H9 (cell line): ENCODE measurements around the gene SPAG6. TPM values are rescaled to one million over a fixed set of nuclear protein-coding genes. Genes with fewer than 3 reads are reported as not detected.

Experiments used
- DNase-seq: peaks from one replicate; pipeline ENCODE4 v3.0.0-alpha.2; 2017
- H2AFZ ChIP-seq: one replicate; pipeline ENCODE4 v1.6.1; 2013; ENCODE audit warnings: mild to moderate bottlenecking, low read length, control low read depth, moderate library complexity
- H2AK5ac ChIP-seq: 2 replicates; pipeline ENCODE4 v1.6.1; 2013; ENCODE audit warnings: low read length, control low read depth, mixed read lengths; ENCODE audit not compliant: insufficient read length
- H2BK120ac ChIP-seq: one replicate; pipeline ENCODE4 v1.6.1; 2013; ENCODE audit warnings: low read depth, mild to moderate bottlenecking, low read length, control low read depth, inconsistent platforms; ENCODE audit not compliant: poor library complexity, severe bottlenecking
- H2BK12ac ChIP-seq: 2 replicates; pipeline ENCODE4 v1.6.1; 2013; ENCODE audit warnings: low read length, control low read depth, mixed read lengths, low read depth; ENCODE audit not compliant: insufficient read length
- H2BK15ac ChIP-seq: 2 replicates; pipeline ENCODE4 v1.6.1; 2013; ENCODE audit warnings: low read depth, low read length, control low read depth
- H2BK20ac ChIP-seq: one replicate; pipeline ENCODE4 v1.6.1; 2013; ENCODE audit warnings: low read depth, mild to moderate bottlenecking, low read length, control low read depth, inconsistent platforms; ENCODE audit not compliant: poor library complexity, severe bottlenecking
- H2BK5ac ChIP-seq: 2 replicates; pipeline ENCODE4 v1.6.1; 2013; ENCODE audit warnings: low read length, control low read depth, mixed read lengths; ENCODE audit not compliant: insufficient read length
- H3K14ac ChIP-seq: 2 replicates; pipeline ENCODE4 v1.6.1; 2013; ENCODE audit warnings: low read length, control low read depth; ENCODE audit not compliant: insufficient read depth
- H3K18ac ChIP-seq: 2 replicates; pipeline ENCODE4 v1.6.1; 2013; ENCODE audit warnings: low read depth, mild to moderate bottlenecking, mixed read lengths, low read length, control low read depth; ENCODE audit not compliant: insufficient read length
- H3K23ac ChIP-seq: 2 replicates; pipeline ENCODE4 v1.6.1; 2013; ENCODE audit warnings: low read length, control low read depth, mixed read lengths, low read depth; ENCODE audit not compliant: insufficient read length
- H3K23me2 ChIP-seq: 2 replicates; pipeline ENCODE4 v1.6.1; 2013; ENCODE audit warnings: low read depth, mild to moderate bottlenecking, mixed read lengths, low read length, control low read depth; ENCODE audit not compliant: insufficient read length, poor library complexity, severe bottlenecking
- H3K27ac ChIP-seq: 2 replicates; pipeline ENCODE4 v1.5.1; 2013; ENCODE audit warnings: low read length, control low read depth, mixed read lengths, low read depth; ENCODE audit not compliant: insufficient read length
- H3K27me3 ChIP-seq: 2 replicates; pipeline ENCODE4 v1.6.1; 2013; ENCODE audit warnings: low read length, control low read depth, inconsistent platforms; ENCODE audit not compliant: insufficient read depth
- H3K4ac ChIP-seq: 2 replicates; pipeline ENCODE4 v1.6.1; 2013; ENCODE audit warnings: low read depth, mild to moderate bottlenecking, control low read depth, inconsistent platforms, low read length, moderate library complexity
- H3K4me1 ChIP-seq: 2 replicates; pipeline ENCODE4 v1.6.1; 2013; ENCODE audit warnings: low read length, control low read depth, inconsistent platforms; ENCODE audit not compliant: insufficient read depth
- H3K4me2 ChIP-seq: 2 replicates; pipeline ENCODE4 v1.6.1; 2013; ENCODE audit warnings: low read length, control low read depth, mixed read lengths; ENCODE audit not compliant: insufficient read length, insufficient read depth
- H3K56ac ChIP-seq: 2 replicates; pipeline ENCODE4 v1.6.1; 2013; ENCODE audit warnings: low read depth, mild to moderate bottlenecking, mixed read lengths, low read length, control low read depth; ENCODE audit not compliant: insufficient read length
- H3K79me1 ChIP-seq: 2 replicates; pipeline ENCODE4 v1.6.1; 2013; ENCODE audit warnings: low read depth, mild to moderate bottlenecking, moderate library complexity, low read length, control low read depth, inconsistent platforms; ENCODE audit not compliant: insufficient read depth, poor library complexity, severe bottlenecking
- H3K79me2 ChIP-seq: 2 replicates; pipeline ENCODE4 v1.6.1; 2013; ENCODE audit warnings: low read length, control low read depth, inconsistent platforms; ENCODE audit not compliant: insufficient read depth
- H3K9ac ChIP-seq: 2 replicates; pipeline ENCODE4 v1.6.1; 2013; ENCODE audit warnings: low read length, control low read depth, mixed read lengths; ENCODE audit not compliant: insufficient read length; ENCODE audit errors: extremely low read depth
- H3K9me3 ChIP-seq: one replicate; pipeline ENCODE4 v1.6.1; 2013; ENCODE audit warnings: low read depth, low read length, inconsistent platforms; ENCODE audit not compliant: control insufficient read depth
- H3T11ph ChIP-seq: one replicate; pipeline ENCODE4 v1.6.1; 2013; ENCODE audit warnings: mild to moderate bottlenecking, low read length, control low read depth, inconsistent platforms
- H4K20me1 ChIP-seq: one replicate; pipeline ENCODE4 v1.6.1; 2013; ENCODE audit not compliant: control insufficient read depth, insufficient read length, insufficient read depth
- H4K5ac ChIP-seq: 2 replicates; pipeline ENCODE4 v1.6.1; 2013; ENCODE audit warnings: low read depth, mild to moderate bottlenecking, mixed read lengths, low read length, control low read depth; ENCODE audit not compliant: insufficient read length
- H4K8ac ChIP-seq: replicated peaks from 2 replicates; pipeline ENCODE4 v1.6.1; 2013; ENCODE audit warnings: low read length, control low read depth, mixed read lengths, low read depth; ENCODE audit not compliant: insufficient read length
- H4K91ac ChIP-seq: 2 replicates; pipeline ENCODE4 v1.6.1; 2013; ENCODE audit warnings: low read depth, mild to moderate bottlenecking, moderate library complexity, mixed read lengths, low read length, control low read depth; ENCODE audit not compliant: insufficient read length
- H3K27ac Mint-ChIP-seq, 3 experiments: 2 replicates in 2 of 3; 3 replicates in 1 of 3; pipeline ENCODE4 v1.8.0; 2020 to 2021; ENCODE audit warnings: mixed read lengths in 3 of 3, mild to moderate bottlenecking in 1 of 3, moderate library complexity in 1 of 3
- H3K27me3 Mint-ChIP-seq: 2 replicates; pipeline ENCODE4 v1.8.0; 2021; ENCODE audit warnings: low read depth, mild to moderate bottlenecking, moderate library complexity, mixed read lengths
- H3K36me3 Mint-ChIP-seq, 3 experiments: 2 replicates in 2 of 3; 3 replicates in 1 of 3; pipeline ENCODE4 v1.8.0; 2020 to 2021; ENCODE audit warnings: low read depth in 3 of 3, mixed read lengths in 3 of 3; ENCODE audit not compliant: insufficient read depth in 1 of 3
- H3K4me1 Mint-ChIP-seq, 2 experiments: 2 replicates each; pipeline ENCODE4 v1.8.0; 2020; ENCODE audit warnings: mixed read lengths in 2 of 2
- H3K4me3 Mint-ChIP-seq, 2 experiments: 2 replicates in 1 of 2; 3 replicates in 1 of 2; pipeline ENCODE4 v1.8.0; 2020 to 2021; ENCODE audit warnings: mild to moderate bottlenecking in 2 of 2, mixed read lengths in 2 of 2, moderate library complexity in 1 of 2
- H3K9me3 Mint-ChIP-seq, 2 experiments: 2 replicates in 1 of 2; 3 replicates in 1 of 2; pipeline ENCODE4 v1.8.0; 2020; ENCODE audit warnings: mild to moderate bottlenecking in 2 of 2, mixed read lengths in 2 of 2, moderate library complexity in 1 of 2
- WGBS: extraction: QIAGEN DNeasy Blood & Tissue Kit; methylation state at CpG from one replicate; pipeline ENCODE4 v1.1.7; 2013; ENCODE audit warnings: missing lambda C conversion rate, low lambda C conversion rate, mixed read lengths; ENCODE audit not compliant: insufficient read length; ENCODE audit errors: extremely low coverage; 5-methylcytosine and 5-hydroxymethylcytosine counted together
- total RNA-seq: library from RNA; stranded (reverse); gene quantifications from 2 replicates; pipeline ENCODE4 v1.2.1, GENCODE V29; 2021
- TF ChIP-seq, protein P1 (sequence below): fragments of 200-600 bp; sonication (generic); conservative IDR thresholded peaks from 3 replicates; pipeline ENCODE4 v1.8.0; 2021; ENCODE audit warnings: antibody characterized with exemption, mild to moderate bottlenecking

Gene SPAG6
- total RNA-seq, 1 experiment from 2014 or later, result 0.24 TPM

DNA sequence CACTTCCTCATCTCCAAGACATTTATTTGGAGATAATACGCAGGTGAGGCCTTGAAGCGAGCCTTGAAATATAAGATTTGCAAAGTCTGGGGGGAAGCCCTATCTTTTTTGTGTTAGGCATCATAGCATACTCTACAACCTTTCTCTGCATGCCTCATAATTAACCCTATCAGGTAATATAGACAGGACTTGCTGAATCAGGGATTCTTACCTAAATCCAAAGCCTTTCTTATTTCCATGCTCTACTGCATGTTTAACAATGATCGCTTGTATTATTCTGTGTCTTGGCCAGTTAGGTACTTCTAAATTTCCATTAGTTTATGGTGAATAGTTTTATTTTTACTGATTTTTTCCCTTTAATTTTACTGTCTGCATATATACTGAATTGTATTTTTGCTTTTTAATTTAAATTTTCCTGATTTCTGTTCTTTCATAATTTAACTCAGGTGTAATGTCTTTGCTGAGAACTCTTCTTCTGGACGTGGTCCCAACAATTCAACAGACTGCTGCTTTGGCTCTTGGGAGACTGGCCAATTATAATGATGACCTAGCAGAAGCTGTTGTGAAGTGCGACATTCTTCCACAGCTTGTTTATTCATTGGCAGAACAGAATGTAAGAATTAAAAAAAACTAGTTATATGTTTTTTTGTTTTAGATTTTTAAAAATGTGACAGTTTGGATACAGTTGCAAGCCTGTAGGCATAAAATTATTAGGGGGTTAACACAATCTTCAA, 19.3 kb downstream of the SPAG6 start:
- no peak overlapping the region for H2BK12ac ChIP-seq
- no peak overlapping the region for H3K27ac ChIP-seq
- no peak overlapping the region for H4K91ac ChIP-seq
- H4K20me1 ChIP-seq, result no peaks in the 10 kb centered on the region
- no peak overlapping the region for H4K5ac ChIP-seq
- no peak overlapping the region for H4K8ac ChIP-seq
- no peak overlapping the region for H3K14ac ChIP-seq
- no peak overlapping the region for H3K9ac ChIP-seq
- TF ChIP-seq, protein P1, sequence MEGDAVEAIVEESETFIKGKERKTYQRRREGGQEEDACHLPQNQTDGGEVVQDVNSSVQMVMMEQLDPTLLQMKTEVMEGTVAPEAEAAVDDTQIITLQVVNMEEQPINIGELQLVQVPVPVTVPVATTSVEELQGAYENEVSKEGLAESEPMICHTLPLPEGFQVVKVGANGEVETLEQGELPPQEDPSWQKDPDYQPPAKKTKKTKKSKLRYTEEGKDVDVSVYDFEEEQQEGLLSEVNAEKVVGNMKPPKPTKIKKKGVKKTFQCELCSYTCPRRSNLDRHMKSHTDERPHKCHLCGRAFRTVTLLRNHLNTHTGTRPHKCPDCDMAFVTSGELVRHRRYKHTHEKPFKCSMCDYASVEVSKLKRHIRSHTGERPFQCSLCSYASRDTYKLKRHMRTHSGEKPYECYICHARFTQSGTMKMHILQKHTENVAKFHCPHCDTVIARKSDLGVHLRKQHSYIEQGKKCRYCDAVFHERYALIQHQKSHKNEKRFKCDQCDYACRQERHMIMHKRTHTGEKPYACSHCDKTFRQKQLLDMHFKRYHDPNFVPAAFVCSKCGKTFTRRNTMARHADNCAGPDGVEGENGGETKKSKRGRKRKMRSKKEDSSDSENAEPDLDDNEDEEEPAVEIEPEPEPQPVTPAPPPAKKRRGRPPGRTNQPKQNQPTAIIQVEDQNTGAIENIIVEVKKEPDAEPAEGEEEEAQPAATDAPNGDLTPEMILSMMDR, result no peak
- Mint-ChIP-seq H3K27me3 (no peaks in the 10 kb centered on the region; the same call in 1 of the 2 replicates), H3K27ac (no peak overlapping the region), H3K36me3 (no peaks in the 10 kb centered on the region), H3K9me3 (no peaks in the 10 kb centered on the region), H3K4me1 (no peaks in the 10 kb centered on the region), H3K4me3 (no peak overlapping the region)
- H2BK5ac ChIP-seq, result no peak overlapping the region
- no peaks in the 10 kb centered on the region for H3K4me1 ChIP-seq
- H3K4ac ChIP-seq, result no peak overlapping the region
- no peak overlapping the region for H3K18ac ChIP-seq
- H3K79me2 ChIP-seq, result no peaks in the 10 kb centered on the region
- no peak overlapping the region for H2AFZ ChIP-seq
- no CpG with 5 or more reads among the region's 5 CpGs for WGBS
- no peak overlapping the region for H2BK120ac ChIP-seq
- H3K9me3 ChIP-seq, result no peaks in the 10 kb centered on the region
- H3T11ph ChIP-seq, result no peak overlapping the region
- no peak overlapping the region for H3K23ac ChIP-seq
- H3K79me1 ChIP-seq, result no peaks in the 10 kb centered on the region
- no peaks in the 10 kb centered on the region for H3K23me2 ChIP-seq
- no peak for DNase-seq
- no peak overlapping the region for H2AK5ac ChIP-seq
- H2BK20ac ChIP-seq, result no peak overlapping the region
- H3K56ac ChIP-seq, result no peak overlapping the region
- H2BK15ac ChIP-seq, result no peak overlapping the region
- H3K27me3 ChIP-seq, result no peaks in the 10 kb centered on the region
- no peak overlapping the region for H3K4me2 ChIP-seq
